GM12892 (cell line): ENCODE measurements around the gene ATP10D.
"Not testable (repeated sequence)": the region's sequence is repeated elsewhere in the genome, so short reads cannot be mapped to it uniquely, and the experiment has no call there.

ENCODE experiments used
- DNase-seq: peaks from one replicate; pipeline ENCODE4 v3.0.0; 2011; ENCODE audit not compliant: insufficient read length
- FAIRE-seq: peaks from 2 replicates; lab custom pipeline; 2011; peaks lifted over from hg19 to GRCh38; lab: Jason Lieb, UNC
- POLR2A ChIP-seq: IDR thresholded peaks from 2 replicates; pipeline ENCODE4 v1.6.1; 2011; ENCODE audit warnings: low read depth, low read length, control low read depth
- POLR2AphosphoS5 ChIP-seq: IDR thresholded peaks from 2 replicates; pipeline ENCODE4 v1.6.1; 2011; ENCODE audit warnings: low read depth, low read length, control low read depth
- TAF1 ChIP-seq: IDR thresholded peaks from 2 replicates; pipeline ENCODE4 v1.6.1; 2011; ENCODE audit warnings: low read depth, mild to moderate bottlenecking, control low read depth, low read length, borderline replicate concordance

ATP10D gene

DNA sequence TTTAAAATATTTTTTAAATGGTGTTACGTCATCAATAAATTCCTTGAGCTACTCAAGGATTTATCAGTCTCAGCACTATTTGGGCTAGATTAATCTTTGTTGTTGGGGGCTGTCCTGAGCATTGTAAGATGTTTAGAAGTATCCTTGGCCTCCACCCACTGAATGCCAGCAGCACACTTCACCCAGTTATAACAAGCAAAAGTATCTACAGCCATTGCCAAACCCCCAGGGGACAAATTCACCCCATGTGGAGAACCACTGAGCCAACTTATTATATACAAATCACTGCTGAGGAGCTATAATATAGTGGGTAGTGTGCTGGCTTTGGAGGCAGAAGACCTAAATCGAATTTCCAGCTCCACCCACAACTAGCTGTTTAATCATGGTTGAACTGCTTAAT is 58.3 kb downstream of the ATP10D start:
- DNase-seq, result no peak
- no peak for FAIRE-seq
- no peak for TF ChIP-seq TAF1
- no peak for TF ChIP-seq POLR2AphosphoS5
- no peak for TF ChIP-seq POLR2A

- not testable (repeated sequence) for FAIRE-seq, DNase-seq
Observed at GRCh38 chr4:47550357-47550756, 65.3 kb downstream of the ATP10D start.

DNA sequence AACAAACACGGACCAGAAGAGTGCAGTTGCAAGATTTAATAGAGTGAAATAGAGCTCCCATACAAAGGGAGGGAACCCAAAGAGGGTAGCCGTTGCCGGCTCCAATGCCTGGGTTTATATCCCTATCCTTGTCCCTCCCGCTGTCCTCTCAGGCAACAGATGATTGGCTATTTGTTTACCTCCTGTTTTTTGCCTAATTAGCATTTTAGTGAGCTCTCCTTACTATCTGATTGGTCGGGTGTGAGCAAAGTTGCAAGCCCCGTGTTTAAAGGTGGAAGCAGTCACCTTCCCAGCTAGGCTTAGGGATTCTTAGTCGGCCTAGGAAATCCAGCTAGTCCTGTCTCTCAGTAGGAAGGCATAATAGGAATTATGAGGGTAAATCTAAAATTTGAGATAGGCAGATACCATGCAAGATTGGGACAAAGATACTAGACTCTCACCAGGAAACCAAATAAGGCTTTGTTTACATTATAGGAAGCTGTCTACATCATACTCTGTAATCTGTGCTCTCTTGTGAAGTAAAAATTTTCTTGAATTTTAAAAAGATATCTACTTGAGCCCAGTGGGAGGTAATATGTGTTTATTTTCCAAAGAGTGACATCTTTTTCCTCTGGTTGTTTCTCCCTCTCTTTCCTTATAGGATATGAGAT is 65.9 kb downstream of the ATP10D start:
- no peak for FAIRE-seq
- no peak for DNase-seq
- TF ChIP-seq POLR2A, result no peak
- TF ChIP-seq TAF1, result no peak
- TF ChIP-seq POLR2AphosphoS5, result no peak

DNA sequence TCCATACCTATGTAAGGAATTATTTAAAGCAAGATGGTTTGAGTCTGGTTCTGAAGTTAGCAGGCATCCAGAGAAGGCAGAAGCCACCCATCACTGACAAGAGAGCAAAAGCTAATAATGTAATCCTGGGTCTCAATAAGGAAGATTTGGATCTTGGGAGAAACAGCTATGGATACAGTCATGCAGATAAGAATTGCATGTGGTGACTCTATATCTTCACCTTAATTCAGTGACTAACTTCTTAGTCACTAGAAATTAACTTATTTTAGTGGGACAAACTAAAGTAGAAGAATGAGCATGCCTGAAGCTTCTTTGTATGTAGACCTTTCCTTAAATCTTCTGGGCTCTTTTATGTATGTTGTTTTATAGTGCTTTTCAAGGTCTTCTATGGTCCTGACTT is 66.6 kb downstream of the ATP10D start:
- DNase-seq, result no peak
- no peak for FAIRE-seq
- no peak for TF ChIP-seq POLR2A

- DNase-seq (no peak), FAIRE-seq (no peak)
- TF ChIP-seq POLR2A (no peak), TAF1 (no peak), POLR2AphosphoS5 (no peak)
Observed at GRCh38 chr4:47553329-47554125, 68.5 kb downstream of the ATP10D start.

- not testable (repeated sequence) for FAIRE-seq, DNase-seq
Observed at GRCh38 chr4:47555920-47556319, 70.8 kb downstream of the ATP10D start.

- no peak for FAIRE-seq
- TF ChIP-seq POLR2A (no peak), POLR2AphosphoS5 (no peak), TAF1 (no peak)
- DNase-seq, result no peak
Observed at GRCh38 chr4:47557255-47557654, 72.2 kb downstream of the ATP10D start.

GRCh38 chr4:47560682-47561081 is 75.6 kb downstream of the ATP10D start:
- TF ChIP-seq POLR2A (no peak), POLR2AphosphoS5 (no peak), TAF1 (no peak)
- FAIRE-seq (no peak), DNase-seq (no peak)

DNA sequence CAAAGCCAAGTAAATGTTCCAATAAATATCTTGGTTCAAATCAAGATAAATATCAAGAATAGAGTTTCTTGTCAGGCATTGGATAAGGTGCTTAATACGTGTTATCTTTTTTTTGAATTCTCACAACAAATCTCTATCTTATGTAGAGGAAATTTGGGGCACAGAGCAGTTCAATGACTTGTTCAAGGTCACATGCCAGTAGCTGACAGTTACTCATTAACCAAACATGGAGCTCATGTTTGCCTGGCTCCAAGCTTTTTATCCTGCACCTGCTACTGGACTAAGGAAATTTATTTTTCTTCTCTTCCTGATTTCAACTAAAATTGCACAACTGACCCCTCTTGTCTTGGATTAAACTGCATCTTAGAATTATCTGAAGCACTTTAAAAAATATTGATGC is 76.3 kb downstream of the ATP10D start:
- DNase-seq, result no peak
- no peak for FAIRE-seq
- TF ChIP-seq POLR2A (no peak), TAF1 (no peak), POLR2AphosphoS5 (no peak)

- TF ChIP-seq POLR2A (no peak), TAF1 (no peak), POLR2AphosphoS5 (no peak)
- DNase-seq (no peak), FAIRE-seq (no peak)
Observed at GRCh38 chr4:47562297-47562696, 77.2 kb downstream of the ATP10D start.

- FAIRE-seq, result no peak
- no peak for DNase-seq
- TF ChIP-seq TAF1 (no peak), POLR2AphosphoS5 (no peak), POLR2A (no peak)
Observed at GRCh38 chr4:47566566-47566965, 81.5 kb downstream of the ATP10D start.

GRCh38 chr4:47566969-47567368 is 81.9 kb downstream of the ATP10D start:
- TF ChIP-seq TAF1 (no peak), POLR2AphosphoS5 (no peak), POLR2A (no peak)
- FAIRE-seq, result no peak
- DNase-seq, result no peak

- no peak for TF ChIP-seq POLR2AphosphoS5
- no peak for TF ChIP-seq POLR2A
- no peak for TF ChIP-seq TAF1
- DNase-seq (no peak), FAIRE-seq (no peak)
Observed at GRCh38 chr4:47567511-47567910, 82.4 kb downstream of the ATP10D start.
